Measurements from ENCODE around the gene DDAH1.

DNA sequence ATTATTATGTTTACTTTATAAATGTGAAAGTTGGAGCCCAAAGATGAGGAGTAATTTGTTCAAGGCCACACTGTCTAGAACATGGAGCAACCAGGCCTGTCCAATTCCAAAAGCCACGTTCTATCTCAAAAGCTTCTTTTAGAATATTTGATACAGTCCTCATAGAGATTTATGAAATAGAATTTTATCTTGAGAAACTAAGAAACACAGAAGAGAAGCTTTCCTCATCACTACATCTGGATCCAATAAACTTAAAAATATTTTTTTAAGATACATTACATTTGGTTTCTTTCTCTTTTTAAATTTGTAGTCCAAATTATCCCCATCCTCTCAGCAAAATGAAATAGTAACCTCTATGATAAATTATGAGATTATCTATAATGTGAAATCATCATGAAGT, 58.9 kb downstream of the DDAH1 start:
- TF ChIP-seq, protein P1, sequence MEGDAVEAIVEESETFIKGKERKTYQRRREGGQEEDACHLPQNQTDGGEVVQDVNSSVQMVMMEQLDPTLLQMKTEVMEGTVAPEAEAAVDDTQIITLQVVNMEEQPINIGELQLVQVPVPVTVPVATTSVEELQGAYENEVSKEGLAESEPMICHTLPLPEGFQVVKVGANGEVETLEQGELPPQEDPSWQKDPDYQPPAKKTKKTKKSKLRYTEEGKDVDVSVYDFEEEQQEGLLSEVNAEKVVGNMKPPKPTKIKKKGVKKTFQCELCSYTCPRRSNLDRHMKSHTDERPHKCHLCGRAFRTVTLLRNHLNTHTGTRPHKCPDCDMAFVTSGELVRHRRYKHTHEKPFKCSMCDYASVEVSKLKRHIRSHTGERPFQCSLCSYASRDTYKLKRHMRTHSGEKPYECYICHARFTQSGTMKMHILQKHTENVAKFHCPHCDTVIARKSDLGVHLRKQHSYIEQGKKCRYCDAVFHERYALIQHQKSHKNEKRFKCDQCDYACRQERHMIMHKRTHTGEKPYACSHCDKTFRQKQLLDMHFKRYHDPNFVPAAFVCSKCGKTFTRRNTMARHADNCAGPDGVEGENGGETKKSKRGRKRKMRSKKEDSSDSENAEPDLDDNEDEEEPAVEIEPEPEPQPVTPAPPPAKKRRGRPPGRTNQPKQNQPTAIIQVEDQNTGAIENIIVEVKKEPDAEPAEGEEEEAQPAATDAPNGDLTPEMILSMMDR (conservative IDR thresholded peaks at IDR 0.05; ENCODE audit: low read depth in 2 of 2), result no peak
- TF ChIP-seq EZH2 (IDR thresholded peaks at IDR 0.05; ENCODE audit: low read depth, unreplicated experiment) (no peak), POLR2AphosphoS5 (IDR thresholded peaks at IDR 0.05; ENCODE audit: low read depth) (no peak)
- TF ChIP-seq, protein P2, sequence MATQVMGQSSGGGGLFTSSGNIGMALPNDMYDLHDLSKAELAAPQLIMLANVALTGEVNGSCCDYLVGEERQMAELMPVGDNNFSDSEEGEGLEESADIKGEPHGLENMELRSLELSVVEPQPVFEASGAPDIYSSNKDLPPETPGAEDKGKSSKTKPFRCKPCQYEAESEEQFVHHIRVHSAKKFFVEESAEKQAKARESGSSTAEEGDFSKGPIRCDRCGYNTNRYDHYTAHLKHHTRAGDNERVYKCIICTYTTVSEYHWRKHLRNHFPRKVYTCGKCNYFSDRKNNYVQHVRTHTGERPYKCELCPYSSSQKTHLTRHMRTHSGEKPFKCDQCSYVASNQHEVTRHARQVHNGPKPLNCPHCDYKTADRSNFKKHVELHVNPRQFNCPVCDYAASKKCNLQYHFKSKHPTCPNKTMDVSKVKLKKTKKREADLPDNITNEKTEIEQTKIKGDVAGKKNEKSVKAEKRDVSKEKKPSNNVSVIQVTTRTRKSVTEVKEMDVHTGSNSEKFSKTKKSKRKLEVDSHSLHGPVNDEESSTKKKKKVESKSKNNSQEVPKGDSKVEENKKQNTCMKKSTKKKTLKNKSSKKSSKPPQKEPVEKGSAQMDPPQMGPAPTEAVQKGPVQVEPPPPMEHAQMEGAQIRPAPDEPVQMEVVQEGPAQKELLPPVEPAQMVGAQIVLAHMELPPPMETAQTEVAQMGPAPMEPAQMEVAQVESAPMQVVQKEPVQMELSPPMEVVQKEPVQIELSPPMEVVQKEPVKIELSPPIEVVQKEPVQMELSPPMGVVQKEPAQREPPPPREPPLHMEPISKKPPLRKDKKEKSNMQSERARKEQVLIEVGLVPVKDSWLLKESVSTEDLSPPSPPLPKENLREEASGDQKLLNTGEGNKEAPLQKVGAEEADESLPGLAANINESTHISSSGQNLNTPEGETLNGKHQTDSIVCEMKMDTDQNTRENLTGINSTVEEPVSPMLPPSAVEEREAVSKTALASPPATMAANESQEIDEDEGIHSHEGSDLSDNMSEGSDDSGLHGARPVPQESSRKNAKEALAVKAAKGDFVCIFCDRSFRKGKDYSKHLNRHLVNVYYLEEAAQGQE (IDR thresholded peaks at IDR 0.05; ENCODE audit: unreplicated experiment), result no peak

Data from GM23338 (cell line).